ENCODE results near the gene POU2F1. TPM values are rescaled to one million over a fixed set of nuclear protein-coding genes. Genes with fewer than 3 reads are reported as not detected.
A peak's percentile ranks its signal among the peaks of the same experiment; 100 is the strongest.

POU2F1 gene
- total RNA-seq, 2 donors from 2014 or later: 48.6 to 49.4 TPM

- no peak overlapping the region for H3K4me3 Mint-ChIP-seq
- H3K9me3 Mint-ChIP-seq: no peaks in the 10 kb centered on the region
- peaks cover 6% of the 10 kb centered on the region for H3K4me1 Mint-ChIP-seq
- TF ChIP-seq CTCF (conservative IDR thresholded peaks at IDR 0.05): no peak
- no peaks in the 10 kb centered on the region for H3K9me3 ChIP-seq (ENCODE audit: control insufficient read depth, low read length)
- no peak overlapping the region for H3K27ac ChIP-seq (ENCODE audit: low read depth, low read length)
- peaks cover 34% of the 10 kb centered on the region for H3K27me3 Mint-ChIP-seq (ENCODE audit: insufficient read depth)
- no peak overlapping the region for H3K9ac ChIP-seq (ENCODE audit: extremely low read depth, low read length, poor library complexity, severe bottlenecking)
- no peaks in the 10 kb centered on the region for H3K4me1 ChIP-seq (ENCODE audit: control insufficient read depth, insufficient read depth, low read length)
- peaks cover 14% of the 10 kb centered on the region for H3K27me3 ChIP-seq (ENCODE audit: control insufficient read depth, insufficient read depth, low read length, poor library complexity, severe bottlenecking)
- DNase-seq: peak; percentile 35
- no peak overlapping the region for H3K4me3 ChIP-seq (ENCODE audit: low read length)
- no peak overlapping the region for H3K27ac Mint-ChIP-seq
- WGBS, 2 experiments (ENCODE audit: insufficient coverage in 1 of 2, insufficient read length in 1 of 2): 90 to 100% methylated on average over 3 to 6 of the region's 6 CpGs
- H3K36me3 ChIP-seq (ENCODE audit: control insufficient read depth, insufficient read depth, low read length): no peaks in the 10 kb centered on the region
- no peaks in the 10 kb centered on the region for H3K36me3 Mint-ChIP-seq (ENCODE audit: low read depth)
Observed at GRCh38 chr1:167434306-167434705, 213.6 kb downstream of the POU2F1 start.

GRCh38 chr1:167435484-167435883, 214.8 kb downstream of the POU2F1 start:
- Mint-ChIP-seq H3K36me3 (ENCODE audit: low read depth) (no peaks in the 10 kb centered on the region), H3K27ac (no peak overlapping the region), H3K27me3 (ENCODE audit: insufficient read depth) (peaks cover 45% of the 10 kb centered on the region), H3K4me3 (no peak overlapping the region), H3K4me1 (peaks cover 6% of the 10 kb centered on the region), H3K9me3 (no peaks in the 10 kb centered on the region)
- H3K9me3 ChIP-seq (ENCODE audit: control insufficient read depth, low read length): no peaks in the 10 kb centered on the region
- no peaks in the 10 kb centered on the region for H3K36me3 ChIP-seq (ENCODE audit: control insufficient read depth, insufficient read depth, low read length)
- H3K4me3 ChIP-seq (ENCODE audit: low read length): no peak overlapping the region
- DNase-seq: no peak
- no peak for TF ChIP-seq CTCF (conservative IDR thresholded peaks at IDR 0.05)
- no peak overlapping the region for H3K9ac ChIP-seq (ENCODE audit: extremely low read depth, low read length, poor library complexity, severe bottlenecking)
- peaks cover 26% of the 10 kb centered on the region for H3K27me3 ChIP-seq (ENCODE audit: control insufficient read depth, insufficient read depth, low read length, poor library complexity, severe bottlenecking)
- no peaks in the 10 kb centered on the region for H3K4me1 ChIP-seq (ENCODE audit: control insufficient read depth, insufficient read depth, low read length)
- 88 to 90% methylated on average over 2 to 4 of the region's 4 CpGs for WGBS, 2 experiments (ENCODE audit: insufficient coverage in 1 of 2, insufficient read length in 1 of 2)
- no peak overlapping the region for H3K27ac ChIP-seq (ENCODE audit: low read depth, low read length)

- H3K4me1 ChIP-seq (ENCODE audit: control insufficient read depth, insufficient read depth, low read length): no peaks in the 10 kb centered on the region
- H3K27ac ChIP-seq (ENCODE audit: low read depth, low read length): no peak overlapping the region
- no peak overlapping the region for H3K27ac Mint-ChIP-seq
- no peaks in the 10 kb centered on the region for H3K9me3 ChIP-seq (ENCODE audit: control insufficient read depth, low read length)
- peak overlapping the region; percentile 77 for H3K4me3 ChIP-seq (ENCODE audit: low read length)
- no peaks in the 10 kb centered on the region for H3K4me1 Mint-ChIP-seq
- H3K4me3 Mint-ChIP-seq: peak overlapping the region; percentile 52
- H3K36me3 Mint-ChIP-seq (ENCODE audit: low read depth): no peaks in the 10 kb centered on the region
- no peak for TF ChIP-seq CTCF (conservative IDR thresholded peaks at IDR 0.05)
- DNase-seq: no peak
- 92 to 93% methylated on average over 10 to 17 of the region's 17 CpGs for WGBS, 2 experiments (ENCODE audit: insufficient coverage in 1 of 2, insufficient read length in 1 of 2)
- H3K27me3 Mint-ChIP-seq (ENCODE audit: insufficient read depth): peaks cover 55% of the 10 kb centered on the region
- peaks cover 35% of the 10 kb centered on the region for H3K27me3 ChIP-seq (ENCODE audit: control insufficient read depth, insufficient read depth, low read length, poor library complexity, severe bottlenecking)
- no peaks in the 10 kb centered on the region for H3K9me3 Mint-ChIP-seq
- H3K36me3 ChIP-seq (ENCODE audit: control insufficient read depth, insufficient read depth, low read length): no peaks in the 10 kb centered on the region
- H3K9ac ChIP-seq (ENCODE audit: extremely low read depth, low read length, poor library complexity, severe bottlenecking): no peak overlapping the region
Observed at GRCh38 chr1:167438171-167439138, 217.8 kb downstream of the POU2F1 start.

Data from endodermal cell (in vitro differentiated cells).